Measurements from ENCODE around the gene RASA2.

GRCh38 chr3:141653847-141654246 is 167.0 kb downstream of the RASA2 start:
- TF ChIP-seq CTCF (IDR thresholded peaks at IDR 0.05; ENCODE audit: control extremely low read depth in 1 of 3, insufficient read depth in 1 of 3, low read depth in 1 of 3, low read length in 3 of 3) (no peak), EP300 (IDR thresholded peaks at IDR 0.05; ENCODE audit: borderline replicate concordance in 1 of 2, low read depth in 2 of 2, low read length in 2 of 2) (no peak), E2F6 (IDR thresholded peaks at IDR 0.05) (no peak), GABPA (IDR thresholded peaks at IDR 0.05; ENCODE audit: borderline replicate concordance, insufficient read depth, low read length) (no peak), CHD2 (IDR thresholded peaks at IDR 0.05; ENCODE audit: low read length) (no peak), SIN3A (conservative IDR thresholded peaks at IDR 0.05 in 1 of 2, IDR thresholded peaks at IDR 0.05 in 1 of 2; ENCODE audit: low read depth in 1 of 2, low read length in 2 of 2) (no peak), ZNF274 (IDR thresholded peaks at IDR 0.05; ENCODE audit: borderline replicate concordance, extremely low read depth, low read length) (no peak)

All from H1 (cell line).